ENCODE results near the gene ALDH16A1.

ALDH16A1 gene

DNA sequence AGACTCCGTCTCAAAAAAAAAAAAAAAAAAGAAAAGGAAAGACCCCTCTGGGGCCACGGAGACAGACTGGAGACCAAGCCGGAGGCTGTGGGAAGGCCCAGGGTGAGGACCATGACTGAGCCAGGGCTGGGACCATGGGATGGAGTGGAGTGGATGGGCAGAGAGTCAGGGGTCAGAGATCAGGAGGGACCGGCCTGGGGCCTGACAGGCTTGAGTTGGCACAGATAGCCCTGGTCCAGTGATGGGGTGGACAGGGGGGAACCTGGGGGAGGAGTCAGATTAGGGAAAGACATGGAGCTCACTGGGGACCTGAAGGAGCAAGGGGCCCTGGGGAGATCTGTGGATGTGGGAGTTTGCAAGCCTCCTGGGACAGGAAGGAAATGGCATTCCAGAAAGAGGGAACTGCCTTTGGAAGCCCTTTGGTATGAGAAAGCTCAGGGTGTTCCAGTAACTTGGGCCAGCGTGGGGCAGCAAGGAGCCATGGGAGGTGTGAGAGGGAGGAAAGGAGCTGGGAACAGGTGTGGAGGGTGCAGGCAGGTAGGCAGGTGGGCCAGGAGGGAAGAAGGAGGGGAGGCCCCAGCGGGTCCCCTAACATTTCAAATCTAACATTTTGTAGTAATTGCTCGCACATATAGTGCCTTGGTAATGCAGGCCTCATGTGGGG, 28.1 kb downstream of the ALDH16A1 start:
- Histone ChIP-seq H3K36me3 (ENCODE audit: insufficient read depth, low read length) (no peaks in the 10 kb centered on the region), H2AFZ (ENCODE audit: low read length) (no peak overlapping the region), H3F3A (ENCODE audit: low read depth) (no peaks in the 10 kb centered on the region), H3K4me3 (ENCODE audit: low read length, poor library complexity, severe bottlenecking) (no peak overlapping the region), H4K20me1 (ENCODE audit: insufficient read depth, low read length, poor library complexity, severe bottlenecking) (no peaks in the 10 kb centered on the region), H3K79me2 (ENCODE audit: insufficient read depth, low read length) (no peaks in the 10 kb centered on the region), H3K4me1 (ENCODE audit: insufficient read depth, low read length, poor library complexity, severe bottlenecking) (peaks cover under 1% of the 10 kb centered on the region), H3K9me3 (ENCODE audit: insufficient read depth, low read depth, low read length) (no peaks in the 10 kb centered on the region), H3K9me2 (replicated peaks; ENCODE audit: low read depth, low read length) (no peaks in the 10 kb centered on the region), H3K4me2 (ENCODE audit: low read depth, low read length, poor library complexity, severe bottlenecking) (no peak overlapping the region), H3K27me3 (ENCODE audit: insufficient read depth, low read length, poor library complexity, severe bottlenecking) (no peaks in the 10 kb centered on the region), H3K9ac (ENCODE audit: low read depth, low read length, poor library complexity, severe bottlenecking) (no peak overlapping the region)
- TF ChIP-seq EZH2phosphoT487 (IDR thresholded peaks at IDR 0.05; ENCODE audit: borderline replicate concordance), result no peak
- no peak for TF ChIP-seq CTCF (conservative IDR thresholded peaks at IDR 0.05; ENCODE audit: low read length)

DNA sequence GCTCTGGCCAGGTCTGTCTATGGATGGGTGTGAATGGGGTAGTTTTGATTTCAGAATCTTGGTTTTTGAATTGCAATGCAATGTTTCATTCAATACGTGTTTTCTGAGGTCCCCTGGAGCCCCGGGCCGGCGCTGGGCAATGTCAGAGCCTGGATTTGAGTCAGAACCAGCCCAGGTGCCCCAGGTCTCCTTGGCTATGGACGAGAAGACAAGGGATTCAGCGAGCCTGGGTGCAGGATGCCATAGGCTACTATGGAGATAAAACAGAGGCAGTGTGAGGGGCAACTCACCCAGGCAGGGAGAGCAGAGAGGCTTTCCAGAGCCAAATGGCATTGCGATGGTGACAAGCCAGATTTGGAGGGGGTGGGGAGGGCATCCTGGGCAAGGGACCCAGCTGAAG, 33.2 kb downstream of the ALDH16A1 start:
- Histone ChIP-seq H3K27me3 (ENCODE audit: insufficient read depth, low read length, poor library complexity, severe bottlenecking) (peaks cover 9% of the 10 kb centered on the region), H2AFZ (ENCODE audit: low read length) (no peak overlapping the region), H3K9me3 (ENCODE audit: insufficient read depth, low read depth, low read length) (no peaks in the 10 kb centered on the region), H3F3A (ENCODE audit: low read depth) (0 out of 2 replicates have a peak, but pooled peaks cover 2% of the 10 kb centered on the region), H3K4me3 (ENCODE audit: low read length, poor library complexity, severe bottlenecking) (no peak overlapping the region), H3K4me1 (ENCODE audit: insufficient read depth, low read length, poor library complexity, severe bottlenecking) (peaks cover 18% of the 10 kb centered on the region), H3K79me2 (ENCODE audit: insufficient read depth, low read length) (peaks cover 39% of the 10 kb centered on the region), H3K4me2 (ENCODE audit: low read depth, low read length, poor library complexity, severe bottlenecking) (no peak overlapping the region), H3K9me2 (replicated peaks; ENCODE audit: low read depth, low read length) (no peaks in the 10 kb centered on the region), H3K9ac (ENCODE audit: low read depth, low read length, poor library complexity, severe bottlenecking) (no peak overlapping the region), H3K36me3 (ENCODE audit: insufficient read depth, low read length) (peaks cover 23% of the 10 kb centered on the region; the same call in 1 of the 2 replicates), H4K20me1 (ENCODE audit: insufficient read depth, low read length, poor library complexity, severe bottlenecking) (peaks cover 38% of the 10 kb centered on the region)
- TF ChIP-seq CTCF (conservative IDR thresholded peaks at IDR 0.05; ENCODE audit: low read length) (no peak), EZH2phosphoT487 (IDR thresholded peaks at IDR 0.05; ENCODE audit: borderline replicate concordance) (no peak)

- Histone ChIP-seq H3F3A (ENCODE audit: low read depth) (0 out of 2 replicates have a peak, but pooled peaks cover 2% of the 10 kb centered on the region), H2AFZ (ENCODE audit: low read length) (peak overlapping the region; percentile 66; the same call in 1 of the 2 replicates), H3K9ac (ENCODE audit: low read depth, low read length, poor library complexity, severe bottlenecking) (no peak overlapping the region), H4K20me1 (ENCODE audit: insufficient read depth, low read length, poor library complexity, severe bottlenecking) (peaks cover 43% of the 10 kb centered on the region), H3K79me2 (ENCODE audit: insufficient read depth, low read length) (peaks cover 44% of the 10 kb centered on the region), H3K4me2 (ENCODE audit: low read depth, low read length, poor library complexity, severe bottlenecking) (peak overlapping the region; percentile 51), H3K4me1 (ENCODE audit: insufficient read depth, low read length, poor library complexity, severe bottlenecking) (peaks cover 18% of the 10 kb centered on the region), H3K36me3 (ENCODE audit: insufficient read depth, low read length) (peaks cover 29% of the 10 kb centered on the region), H3K9me3 (ENCODE audit: insufficient read depth, low read depth, low read length) (no peaks in the 10 kb centered on the region), H3K9me2 (replicated peaks; ENCODE audit: low read depth, low read length) (no peaks in the 10 kb centered on the region), H3K4me3 (ENCODE audit: low read length, poor library complexity, severe bottlenecking) (peak overlapping the region; percentile 51), H3K27me3 (ENCODE audit: insufficient read depth, low read length, poor library complexity, severe bottlenecking) (peaks cover 9% of the 10 kb centered on the region)
- TF ChIP-seq EZH2phosphoT487 (IDR thresholded peaks at IDR 0.05; ENCODE audit: borderline replicate concordance) (no peak), CTCF (conservative IDR thresholded peaks at IDR 0.05; ENCODE audit: low read length) (no peak)
These were observed 33.8 kb downstream of the ALDH16A1 start for GRCh38 chr19:49486710-49487276.

Data from Loucy (cell line).